ENCODE measurements around the gene GNPNAT1. TPM values are rescaled to one million over a fixed set of nuclear protein-coding genes. Genes with fewer than 3 reads are reported as not detected.

The GNPNAT1 gene
- total and polyA plus RNA-seq, 9 of the 15 experiments (the other 6 are each of a cell fraction or from before 2014, with no cell fraction given): 15.8 to 27.7 (median 25.3) TPM

GRCh38 chr14:52821805-52822250 is 30.4 kb upstream of the GNPNAT1 start (continued):
- TF ChIP-seq ZNF76 (CRISPR knock-in tag; IDR thresholded peaks at IDR 0.05; ENCODE audit: borderline replicate concordance) (no peak), ZNF740 (CRISPR knock-in tag; IDR thresholded peaks at IDR 0.05) (no peak), ZNF740 (tag; IDR thresholded peaks at IDR 0.05) (no peak), NFXL1 (CRISPR knock-in tag; IDR thresholded peaks at IDR 0.05) (no peak), SAFB (IDR thresholded peaks at IDR 0.05; ENCODE audit: borderline replicate concordance, low read depth, low read length) (no peak), ETS2 (tag; IDR thresholded peaks at IDR 0.05; ENCODE audit: borderline replicate concordance, poor library complexity, severe bottlenecking) (no peak), GATAD2B (IDR thresholded peaks at IDR 0.05; ENCODE audit: borderline replicate concordance) (no peak), ZNF197 (CRISPR knock-in tag; IDR thresholded peaks at IDR 0.05; ENCODE audit: low read depth) (no peak), RAD51 (IDR thresholded peaks at IDR 0.05; ENCODE audit: borderline replicate concordance, low read depth) (no peak)

- H3K27ac ChIP-seq (ENCODE audit: extremely low read depth, low read depth, low read length): no peak overlapping the region
- no peak overlapping the region for H3K4me2 ChIP-seq (ENCODE audit: insufficient read depth, low read length)
- H3K9me3 ChIP-seq (replicated peaks; ENCODE audit: control insufficient read depth, insufficient read depth, low read depth, low read length): no peaks in the 10 kb centered on the region
- no peaks in the 10 kb centered on the region for H3K27me3 ChIP-seq (ENCODE audit: control insufficient read depth in 2 of 2, insufficient read depth in 2 of 2, low read length in 2 of 2)
- in situ Hi-C loops (cut with MboI): loop anchor here (25.0 kb wide), 1 partner anchor 1529 kb away; no protein-coding TSS in a partner anchor
- H3K4me1 ChIP-seq (replicated peaks in 1 of 2; ENCODE audit: control insufficient read depth in 2 of 2, insufficient read depth in 2 of 2, low read length in 2 of 2): no peaks in the 10 kb centered on the region
- ChIA-PET CTCF (ENCODE audit: low intra/inter-chr PET ratio) (no interaction called here), POLR2A (no interaction called here)
- ATAC-seq (no peak), FAIRE-seq (no peak), DNase-seq (ENCODE audit: extremely low read depth in 1 of 4, low spot score in 3 of 4) (no peak)
- no peak overlapping the region for H2AFZ ChIP-seq (ENCODE audit: low read depth, low read length)
- no peak overlapping the region for H3K4me3 ChIP-seq
- intact Hi-C loops (cut with micrococcal nuclease): no loop called here
- no peaks in the 10 kb centered on the region for H3K9me1 ChIP-seq (ENCODE audit: control insufficient read depth, insufficient read depth, low read length)
- no peaks in the 10 kb centered on the region for H3K36me3 ChIP-seq (ENCODE audit: control insufficient read depth, insufficient read depth, low read length)
- H4K20me1 ChIP-seq (replicated peaks; ENCODE audit: control insufficient read depth, insufficient read depth, low read length): no peaks in the 10 kb centered on the region
- BruUV-seq (replicated peaks): no TSS peak
- WGBS (ENCODE audit: insufficient coverage, low coverage, missing lambda C conversion rate): 44% methylated on average over 1 of the region's 1 CpG
- no peaks in the 10 kb centered on the region for H3K79me2 ChIP-seq (ENCODE audit: control insufficient read depth, insufficient read depth, low read length)
- no peak overlapping the region for H3K9ac ChIP-seq (ENCODE audit: insufficient read depth in 1 of 2, low read depth in 2 of 2, low read length in 2 of 2)
- TF ChIP-seq HOXB6 (CRISPR knock-in tag; IDR thresholded peaks at IDR 0.05; ENCODE audit: borderline replicate concordance) (no peak), ATF1 (CRISPR knock-in tag; IDR thresholded peaks at IDR 0.05) (no peak), ATF1 (tag; IDR thresholded peaks at IDR 0.05) (no peak), MBD1 (CRISPR knock-in tag; IDR thresholded peaks at IDR 0.05) (no peak), CTCF (IDR thresholded peaks at IDR 0.05 in 2 of 3, conservative IDR thresholded peaks at IDR 0.05 in 1 of 3; ENCODE audit: insufficient read depth in 2 of 3, low read depth in 1 of 3, low read length in 3 of 3) (no peak), HDAC8 (tag; IDR thresholded peaks at IDR 0.05) (no peak), PREB (CRISPR knock-in tag; IDR thresholded peaks at IDR 0.05) (no peak), ESRRB (CRISPR knock-in tag; IDR thresholded peaks at IDR 0.05; ENCODE audit: borderline replicate concordance) (no peak)
Measured at GRCh38 chr14:52808101-52808500, 16.7 kb upstream of the GNPNAT1 start.
